Stimulated activated CD8-positive, alpha-beta memory T cell treated with anti-CD3 and anti-CD28 coated beads, Interleukin-12 subunit alpha, Interleukin-12 subunit beta, amount 100 ng/mL, for 24 hours (primary cell): ENCODE data around the gene NUB1.
"Not testable (repeated sequence)": the region's sequence is repeated elsewhere in the genome, so short reads cannot be mapped to it uniquely, and the experiment has no call there.

Experiments
- DNase-seq: peaks from one replicate; pipeline ENCODE4 v3.0.0-alpha.2; 2020; ENCODE audit errors: extremely low read depth

NUB1 gene, protein sequence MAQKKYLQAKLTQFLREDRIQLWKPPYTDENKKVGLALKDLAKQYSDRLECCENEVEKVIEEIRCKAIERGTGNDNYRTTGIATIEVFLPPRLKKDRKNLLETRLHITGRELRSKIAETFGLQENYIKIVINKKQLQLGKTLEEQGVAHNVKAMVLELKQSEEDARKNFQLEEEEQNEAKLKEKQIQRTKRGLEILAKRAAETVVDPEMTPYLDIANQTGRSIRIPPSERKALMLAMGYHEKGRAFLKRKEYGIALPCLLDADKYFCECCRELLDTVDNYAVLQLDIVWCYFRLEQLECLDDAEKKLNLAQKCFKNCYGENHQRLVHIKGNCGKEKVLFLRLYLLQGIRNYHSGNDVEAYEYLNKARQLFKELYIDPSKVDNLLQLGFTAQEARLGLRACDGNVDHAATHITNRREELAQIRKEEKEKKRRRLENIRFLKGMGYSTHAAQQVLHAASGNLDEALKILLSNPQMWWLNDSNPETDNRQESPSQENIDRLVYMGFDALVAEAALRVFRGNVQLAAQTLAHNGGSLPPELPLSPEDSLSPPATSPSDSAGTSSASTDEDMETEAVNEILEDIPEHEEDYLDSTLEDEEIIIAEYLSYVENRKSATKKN

DNA sequence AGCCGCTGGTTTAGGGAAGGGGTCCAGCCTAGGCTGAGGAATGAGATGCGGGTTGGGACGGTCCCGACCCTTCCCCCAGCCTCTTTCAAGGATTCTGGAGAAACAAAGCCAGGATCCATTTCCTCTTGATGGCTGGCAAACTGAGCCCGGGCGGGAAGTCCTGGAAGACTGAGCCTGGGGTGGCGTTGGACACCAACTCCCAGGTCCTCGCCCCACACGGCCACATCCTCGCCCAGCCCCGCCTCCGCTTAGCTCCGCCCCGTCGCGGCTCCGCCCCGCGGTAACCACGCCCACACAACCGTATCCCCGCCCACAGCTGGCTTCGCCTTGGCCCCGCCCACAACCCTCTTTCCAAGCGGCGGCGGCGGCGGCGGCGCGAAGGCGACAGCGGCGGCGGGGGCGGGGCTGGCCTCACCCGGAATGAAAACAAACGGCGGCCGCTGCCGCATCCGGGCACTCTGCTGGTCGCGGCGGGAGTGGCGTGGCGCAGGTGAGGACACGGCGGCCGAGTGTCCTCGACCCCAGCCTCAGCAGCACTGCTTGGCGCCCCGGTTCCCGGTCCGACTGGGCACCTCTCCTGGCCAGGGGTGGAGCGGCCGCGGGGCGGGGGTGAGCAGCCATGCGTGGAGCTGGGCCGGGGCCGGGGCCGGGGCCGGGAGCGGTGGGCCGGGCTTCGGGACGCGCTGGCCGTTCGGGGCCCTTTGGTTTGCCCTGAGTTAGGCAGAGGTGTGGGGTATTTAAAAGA, at the start of gene NUB1:
Gene NUB1, plus strand, starts transcription at position 456 of the 745 bp plus-strand sequence. CDS start 3,538 bp downstream, outside the sequence.
- peak; percentile 75 for DNase-seq

DNA sequence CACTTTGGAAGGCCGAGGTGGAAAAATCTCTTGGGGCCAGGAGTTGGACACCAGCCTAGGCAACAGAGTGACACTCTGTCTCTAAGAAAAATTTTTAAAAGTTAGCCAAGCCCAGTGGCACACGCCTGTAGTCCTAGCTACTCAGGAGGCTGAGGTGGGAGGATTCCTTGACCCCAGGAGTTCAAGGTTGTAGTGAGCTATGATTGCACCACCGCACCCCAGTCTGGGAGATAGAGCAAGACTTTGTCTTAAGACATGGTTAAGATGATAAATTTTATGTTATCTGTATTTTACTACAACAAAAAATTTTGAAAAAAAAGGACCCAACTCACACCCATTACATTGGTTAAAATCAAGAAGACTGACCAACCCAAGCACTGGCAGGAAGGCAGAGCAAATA, 48.8 kb upstream of the NUB1 start:
- no peak for DNase-seq

DNA sequence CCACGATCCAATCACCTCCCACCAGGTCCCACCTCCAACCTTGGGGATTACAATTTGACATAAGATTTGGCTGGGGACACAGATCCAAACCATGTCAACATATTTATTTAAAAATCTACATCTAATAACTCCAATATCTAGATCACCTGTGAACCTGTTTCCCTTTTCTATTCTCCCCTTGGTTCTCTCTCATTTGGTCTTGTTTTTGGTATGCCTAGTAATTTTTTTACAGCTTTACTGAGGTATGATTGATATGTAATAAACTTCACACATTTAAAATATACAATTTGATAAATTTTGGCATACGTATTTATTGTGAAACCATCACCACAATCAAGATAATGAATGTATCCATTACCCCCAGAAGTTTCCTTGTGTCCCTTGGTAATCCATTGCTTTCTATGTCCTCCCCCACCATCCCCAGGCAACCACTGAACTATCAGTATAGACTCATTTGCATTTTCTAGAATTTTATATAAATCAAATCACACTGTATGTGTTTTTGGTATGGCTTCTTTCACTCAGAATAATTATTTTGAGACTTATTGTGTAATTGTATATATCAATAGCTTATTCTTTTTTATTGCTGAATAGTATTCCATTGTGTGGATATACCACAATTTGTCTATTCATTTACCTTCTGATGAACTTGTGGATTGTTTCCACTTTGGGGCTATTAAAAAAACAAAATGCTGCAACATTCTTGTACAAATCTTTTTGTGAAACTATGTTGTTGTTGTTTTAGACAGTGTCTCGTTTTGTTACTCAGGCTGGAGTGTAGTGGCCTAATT, 45.2 kb upstream of the NUB1 start:
- no peak for DNase-seq

DNA sequence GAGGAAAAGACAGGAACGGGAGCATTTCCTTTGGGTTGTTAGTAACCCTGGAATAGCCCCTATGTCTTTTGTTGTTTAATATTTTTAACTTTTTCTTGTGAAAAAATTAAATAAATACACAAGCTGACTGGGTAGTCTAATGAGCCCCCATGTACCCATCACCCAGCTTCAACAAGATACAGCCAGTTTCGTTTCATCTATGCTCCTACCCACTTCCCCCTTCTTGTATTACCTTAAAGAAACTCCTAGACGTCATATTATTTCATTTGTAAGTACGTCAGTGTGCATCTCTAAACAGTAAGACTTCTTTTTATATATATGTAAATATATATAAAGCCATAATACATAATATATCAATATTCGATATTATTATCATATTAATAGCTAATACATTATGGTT, 42.8 kb upstream of the NUB1 start:
- no peak for DNase-seq

DNA sequence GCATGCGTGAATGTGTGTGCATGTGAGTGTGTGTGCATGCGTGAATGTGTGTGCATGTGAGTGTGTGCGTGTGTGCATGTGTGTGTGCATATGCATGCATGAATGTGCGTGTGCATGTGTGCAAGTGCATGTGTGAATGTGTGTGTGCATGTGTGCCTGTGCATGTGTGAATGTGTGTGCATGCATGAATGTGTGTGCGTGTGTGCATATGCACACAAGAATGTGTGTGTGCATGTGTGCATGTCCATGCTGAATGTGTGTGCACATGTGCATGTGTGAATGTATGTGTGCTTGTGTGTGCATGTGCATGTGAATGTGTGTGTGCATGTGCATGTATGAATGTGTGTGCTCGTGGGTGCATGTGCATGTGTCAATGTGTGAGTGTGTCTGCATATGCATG, 42.1 kb upstream of the NUB1 start:
- DNase-seq, result no peak

DNA sequence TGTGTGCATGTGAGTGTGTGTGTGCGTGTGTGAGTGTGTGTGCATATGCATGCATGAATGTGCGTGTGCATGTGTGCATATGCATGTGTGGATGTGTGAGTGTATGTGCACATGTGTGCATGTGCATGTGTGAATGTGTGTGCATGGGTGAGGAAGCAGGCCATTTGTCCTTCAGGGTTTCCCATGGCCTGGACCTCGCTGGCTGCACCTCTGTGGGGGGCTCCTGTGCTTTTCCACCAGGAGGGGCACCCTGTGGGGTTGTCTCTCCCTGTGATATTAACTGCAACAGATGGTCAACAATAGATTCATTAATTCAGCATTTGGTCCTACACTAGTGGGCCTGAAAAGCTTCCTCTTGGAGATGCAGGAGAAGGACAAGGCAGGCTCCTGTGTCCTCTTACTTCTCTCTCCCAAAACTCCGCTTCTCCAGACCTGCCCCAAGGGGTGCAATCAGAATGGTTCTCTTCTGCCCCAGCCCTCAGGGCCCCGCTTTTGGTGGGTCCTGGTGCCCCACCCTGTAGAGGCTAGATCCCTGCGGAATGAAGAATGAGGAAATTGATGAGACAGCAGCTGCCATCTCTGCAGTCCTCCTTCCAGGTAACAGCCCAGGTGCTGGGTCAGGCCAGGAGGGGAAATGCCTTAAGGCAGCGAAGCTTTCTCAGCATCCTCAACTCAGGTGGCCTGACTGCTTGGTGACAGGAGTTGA, 41.5 kb upstream of the NUB1 start:
- no peak for DNase-seq

DNA sequence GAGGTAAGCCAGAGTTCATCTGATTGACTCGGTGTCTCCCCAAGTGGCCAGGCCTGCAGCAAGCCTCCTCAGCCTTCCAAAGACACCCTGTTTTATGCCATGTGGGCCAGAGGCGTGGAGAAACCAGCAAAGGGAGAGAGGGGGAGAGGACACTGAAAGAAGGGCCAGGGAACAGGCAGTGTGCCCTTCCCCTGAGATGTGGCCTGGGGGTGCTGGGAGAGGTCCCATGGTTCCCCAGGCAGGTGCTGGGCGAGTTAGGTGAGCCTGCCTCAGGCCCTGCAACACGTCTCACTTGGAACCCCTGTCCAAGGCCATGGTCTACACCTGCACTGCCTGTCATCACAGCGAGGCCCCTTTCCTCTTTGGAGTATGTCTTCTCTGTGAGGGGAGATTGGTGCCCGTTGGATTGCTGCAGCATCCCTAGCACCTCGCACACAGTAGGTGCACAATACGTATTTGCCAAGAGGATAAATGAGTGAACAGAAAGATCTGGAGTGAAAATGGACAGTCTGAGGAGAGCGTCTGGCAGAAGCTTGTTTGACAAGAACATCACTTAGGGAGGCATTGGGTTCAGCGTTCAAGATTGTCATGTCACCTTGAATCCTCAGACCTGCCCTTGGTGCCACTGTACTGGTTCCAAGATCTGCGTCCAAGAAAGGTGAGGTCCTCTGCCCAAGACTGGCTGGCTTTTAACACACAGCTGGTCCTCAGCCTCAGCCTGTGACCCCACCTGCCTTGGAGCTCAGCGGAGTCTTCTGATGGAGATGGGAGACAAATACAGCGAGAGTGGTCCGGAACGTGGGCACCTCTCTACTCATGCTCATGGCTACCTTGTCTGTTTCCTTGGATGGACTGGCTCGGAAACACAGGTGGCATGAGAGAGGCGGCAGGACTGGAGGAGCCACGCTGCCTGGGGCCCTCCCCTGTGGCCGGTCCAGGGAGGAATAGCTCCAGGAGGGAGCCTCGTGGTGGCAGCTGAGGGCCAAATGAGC, 39.8 kb upstream of the NUB1 start:
- no peak for DNase-seq

DNA sequence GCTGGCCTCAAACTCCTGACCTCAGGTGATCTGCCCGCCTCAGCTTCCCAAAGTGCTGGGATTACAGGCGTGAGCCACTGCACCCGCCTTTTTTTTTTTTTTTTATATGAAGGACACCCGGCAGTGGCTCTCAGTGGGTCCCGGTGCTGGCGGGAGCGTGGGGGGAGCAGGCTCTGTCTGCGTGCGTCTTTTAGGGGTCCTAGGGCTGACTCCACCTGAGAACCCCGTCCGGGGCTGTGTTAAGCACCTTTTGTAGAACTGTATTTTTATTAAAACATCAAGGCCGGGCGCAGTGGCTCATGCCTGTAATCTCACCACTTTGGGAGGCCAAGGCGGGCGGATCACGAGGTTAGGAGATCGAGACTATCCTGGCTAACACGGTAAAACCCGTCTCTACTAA, 37.4 kb upstream of the NUB1 start:
- DNase-seq, result not testable (repeated sequence)

DNA sequence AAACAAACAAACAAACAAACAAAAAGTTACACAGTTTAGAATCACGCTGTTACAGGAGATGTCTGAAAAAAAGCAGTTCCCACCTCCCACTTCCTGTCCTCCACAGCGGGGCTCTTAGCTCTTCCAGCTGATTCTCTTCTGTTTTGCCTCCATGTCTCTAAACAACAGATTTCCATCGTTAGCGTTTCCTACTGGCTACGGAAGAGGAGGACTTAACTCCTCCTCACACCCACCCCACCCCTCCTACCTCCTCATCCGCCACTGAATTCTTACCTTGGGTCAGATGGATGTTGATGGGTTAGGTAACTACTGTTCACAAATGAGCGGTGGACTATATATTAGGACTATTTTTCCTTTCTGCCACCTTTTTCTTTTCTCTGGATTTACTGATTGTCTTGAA, 36.8 kb upstream of the NUB1 start:
- DNase-seq, result no peak

DNA sequence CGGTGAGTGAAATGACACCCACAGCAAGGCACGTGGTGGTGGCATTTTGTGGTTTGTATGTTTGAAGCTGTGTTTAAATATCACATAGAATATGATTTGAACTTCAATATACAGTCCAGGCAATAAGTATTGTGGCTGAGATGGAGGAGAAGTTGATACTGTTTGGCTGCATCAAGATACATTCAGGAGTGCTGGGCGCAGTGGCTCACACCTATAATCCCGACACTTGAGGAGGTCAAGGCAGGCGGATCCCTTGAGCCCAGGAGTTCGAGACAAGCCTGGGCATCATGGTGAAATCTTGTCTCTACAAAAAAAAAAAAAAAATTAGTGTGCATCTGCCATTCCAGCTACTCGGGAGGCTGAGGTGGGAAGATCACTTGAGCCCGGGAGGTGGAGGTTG, 35.2 kb upstream of the NUB1 start:
- no peak for DNase-seq

DNA sequence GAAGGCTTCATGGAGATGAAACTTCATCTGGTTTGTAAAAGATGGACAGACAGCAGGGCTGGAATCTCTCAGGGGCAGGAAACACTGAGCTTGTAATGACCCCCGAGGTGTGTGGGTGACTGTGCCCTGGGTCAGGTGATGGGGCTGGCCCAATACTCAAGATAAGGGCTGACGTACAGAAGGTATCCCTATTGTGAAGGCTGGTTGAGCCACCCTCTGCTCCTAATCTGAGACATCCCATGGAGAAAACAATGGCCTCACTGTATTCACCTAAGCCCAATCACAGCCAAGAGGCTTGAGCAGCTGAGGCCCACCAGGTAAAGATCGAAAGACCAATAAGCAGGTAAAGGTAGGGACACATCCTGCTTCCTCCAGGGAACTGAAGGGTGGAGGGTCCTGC, 34.8 kb upstream of the NUB1 start:
- DNase-seq, result no peak

DNA sequence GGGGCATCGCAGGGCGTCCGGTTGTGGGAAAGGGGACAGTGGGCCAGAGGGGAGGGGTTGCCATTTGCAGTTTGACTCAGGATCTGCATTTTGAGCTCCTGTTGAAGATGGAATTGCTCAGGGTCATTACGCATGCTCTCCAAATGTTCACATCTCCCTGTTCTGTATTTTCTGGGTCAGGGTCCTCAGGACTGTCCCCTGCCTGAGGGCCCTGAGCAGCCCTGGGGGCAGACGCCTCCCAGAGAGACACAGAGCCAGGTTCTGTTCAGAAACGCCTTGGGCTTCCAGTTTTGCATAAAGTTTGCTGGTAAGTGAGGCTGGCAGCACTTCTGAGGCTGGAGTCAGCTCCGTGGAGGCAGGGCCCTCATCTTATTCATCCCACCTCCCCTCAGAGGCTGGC, 34.1 kb upstream of the NUB1 start:
- DNase-seq, result no peak

DNA sequence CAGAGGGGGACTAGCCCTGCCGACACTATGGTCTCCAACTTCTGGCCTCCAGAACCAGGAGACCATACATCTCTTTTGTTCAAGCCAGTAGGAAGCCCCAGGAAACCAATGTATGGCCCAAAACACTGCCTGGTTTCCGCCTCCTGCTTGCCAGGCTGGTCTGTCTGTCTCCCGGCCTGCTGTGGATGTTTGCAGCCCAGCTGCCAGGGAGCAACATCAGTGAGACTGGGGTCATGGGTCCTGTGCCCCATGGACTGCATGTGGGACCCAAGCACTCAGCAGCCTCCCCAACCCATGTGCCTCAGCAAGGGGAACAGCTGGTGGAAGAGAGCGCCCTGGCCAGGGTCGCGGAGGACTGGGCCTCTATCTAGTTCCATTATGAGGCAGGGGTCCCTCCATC, 33.4 kb upstream of the NUB1 start:
- no peak for DNase-seq

DNA sequence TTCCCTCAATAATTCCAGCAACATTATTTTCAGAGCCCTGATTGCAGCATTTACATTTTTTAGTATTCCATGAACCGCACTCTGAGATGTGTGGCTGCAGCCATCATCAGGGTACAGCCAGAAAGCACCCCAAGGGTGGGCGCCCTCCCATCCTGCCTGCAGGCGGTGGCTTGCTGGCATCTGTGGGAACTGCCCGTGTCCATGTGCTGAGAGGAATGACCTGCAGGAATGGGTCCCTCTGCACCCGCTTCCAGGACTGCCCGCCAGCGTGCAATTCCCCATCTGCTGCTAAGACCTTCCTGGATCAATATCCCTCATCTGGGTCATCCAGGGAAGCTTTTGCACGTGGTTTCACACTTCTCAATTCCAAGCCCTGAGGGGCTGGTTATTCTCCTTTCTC, 32.8 kb upstream of the NUB1 start:
- no peak for DNase-seq

DNA sequence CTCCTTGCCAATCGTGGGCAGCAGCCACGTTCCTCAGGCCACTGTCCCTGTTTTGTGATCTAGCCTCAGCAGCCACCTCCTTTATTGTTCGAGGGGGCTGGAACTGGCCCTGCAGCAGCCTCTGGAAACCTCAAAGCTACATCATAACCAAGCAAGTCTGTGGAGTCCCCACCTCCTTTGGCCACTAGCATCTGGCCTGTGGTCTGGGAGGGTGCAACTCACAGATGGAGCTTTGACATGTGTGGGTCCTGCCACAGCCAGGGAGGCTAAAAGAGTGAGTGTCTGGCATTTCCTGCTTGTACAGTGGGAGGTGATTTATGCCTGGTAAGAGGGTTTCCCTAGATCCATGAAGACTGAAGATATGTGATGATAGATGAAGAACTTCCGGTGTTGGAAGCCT, 32.3 kb upstream of the NUB1 start:
- DNase-seq, result no peak

DNA sequence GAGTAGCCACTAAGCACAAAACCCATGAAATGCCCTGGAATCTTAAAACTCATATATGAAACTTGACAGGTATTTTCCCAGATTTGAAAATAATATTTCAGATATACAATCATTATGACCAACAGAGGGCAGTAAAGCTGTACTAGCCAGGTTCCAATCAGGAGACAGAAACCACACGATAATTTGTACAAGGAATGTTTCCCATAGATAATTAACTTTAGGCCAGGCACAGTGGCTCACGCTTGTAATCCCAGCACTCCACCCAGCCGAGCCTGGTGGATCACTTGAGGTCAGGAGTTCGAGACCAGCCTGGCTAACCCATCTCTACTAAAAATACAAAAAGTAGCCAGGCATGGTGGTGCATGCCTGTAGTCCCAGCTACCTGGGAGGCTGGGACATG, 31.0 kb upstream of the NUB1 start:
- no peak for DNase-seq

DNA sequence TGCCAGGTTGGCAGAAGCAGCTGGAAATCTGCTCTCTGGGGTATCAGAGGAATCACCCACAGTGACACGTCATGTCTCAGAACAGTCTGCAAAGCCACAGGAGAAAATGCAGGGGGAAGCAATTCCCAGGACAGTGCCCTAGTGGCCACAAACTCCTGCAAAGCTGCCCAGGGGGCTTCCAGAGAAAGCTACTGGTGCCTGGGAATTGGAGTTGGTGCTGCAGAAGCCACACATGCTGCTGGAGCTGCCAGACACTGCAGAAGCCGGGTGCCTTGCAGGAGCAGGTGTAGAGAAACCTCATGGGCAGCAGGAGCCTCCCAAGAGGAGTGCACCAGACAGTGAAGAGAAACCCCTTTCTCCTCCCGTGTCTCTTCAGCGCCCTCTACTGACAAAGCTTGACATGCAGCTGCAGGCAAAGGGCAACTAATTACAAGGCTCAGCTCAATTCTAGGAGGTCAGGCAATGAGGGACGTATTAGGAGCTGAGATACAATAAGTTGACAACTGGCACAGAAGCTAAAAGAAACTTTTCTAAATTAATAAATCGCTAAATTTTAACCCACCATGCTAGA, 30.2 kb upstream of the NUB1 start:
- no peak for DNase-seq

DNA sequence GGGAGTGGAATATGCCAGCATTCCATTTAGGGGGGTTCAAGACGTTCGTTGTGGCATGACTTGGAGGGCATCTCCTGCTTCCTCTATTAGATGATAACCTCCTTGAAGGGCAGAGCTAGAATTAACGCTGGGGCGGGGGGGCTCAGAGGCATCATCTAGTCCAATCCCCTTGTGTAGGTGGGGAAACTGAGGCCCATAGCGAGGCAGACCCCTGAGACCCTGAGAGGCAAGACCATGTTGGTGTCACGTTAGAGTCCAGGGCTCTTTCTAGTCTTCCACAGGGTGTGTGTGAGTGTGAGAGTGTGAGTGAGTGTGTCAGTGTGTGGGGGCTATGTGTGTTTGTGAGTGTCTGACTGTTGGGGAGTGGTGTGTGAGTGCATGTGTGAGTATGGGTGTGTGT, 29.3 kb upstream of the NUB1 start:
- no peak for DNase-seq

DNA sequence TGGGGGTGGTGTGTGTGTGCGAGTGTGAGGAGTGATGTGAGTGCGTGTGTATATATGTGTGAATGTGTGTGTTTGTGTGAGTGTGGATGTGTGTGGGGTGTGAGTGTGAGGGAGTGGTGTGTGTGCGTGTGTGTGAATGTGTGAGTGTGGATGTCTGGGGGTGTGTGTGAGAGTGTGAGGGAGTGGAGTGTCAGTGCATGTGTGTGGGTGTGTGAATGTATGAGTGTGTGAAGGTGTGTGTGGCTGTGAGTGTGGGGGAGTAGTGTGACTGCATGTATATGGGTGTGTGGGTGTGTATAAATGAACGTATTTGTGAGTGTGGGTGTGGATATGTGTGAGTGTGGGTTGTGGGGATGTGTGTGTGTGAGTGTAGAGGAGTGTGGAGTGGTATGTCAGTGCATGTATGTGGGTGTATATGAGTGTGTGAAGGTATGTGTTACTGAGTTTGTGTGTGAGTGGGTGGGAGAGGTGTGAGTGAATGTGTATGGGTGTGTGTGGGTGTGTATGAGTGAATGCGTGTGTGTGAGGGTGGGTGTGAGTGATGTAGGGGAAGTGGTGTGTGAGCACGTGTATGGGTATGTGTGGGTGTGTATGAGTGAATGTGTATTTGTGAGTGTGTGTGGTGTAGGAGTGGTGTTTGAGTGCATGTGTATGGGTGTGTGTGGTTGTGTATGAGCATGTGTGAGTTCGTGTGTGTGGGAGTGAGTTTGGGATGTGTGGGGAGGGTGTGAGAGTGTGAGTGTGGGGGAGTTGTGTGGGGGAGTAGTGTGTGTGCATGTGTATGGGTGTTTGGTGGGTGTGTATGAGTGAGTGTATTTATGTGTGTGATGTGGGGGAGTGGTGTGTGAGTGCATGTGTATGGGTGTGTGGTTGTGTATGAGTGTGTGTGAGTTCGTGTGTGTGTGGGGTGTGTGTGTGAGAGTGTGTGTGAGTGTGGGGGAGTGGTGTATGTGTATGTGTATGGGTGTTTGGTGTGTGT, 28.5 kb upstream of the NUB1 start:
- DNase-seq, result no peak
